HS-27A (cell line): ENCODE results near the gene CCRL2.
"Not testable (repeated sequence)": the region's sequence is repeated elsewhere in the genome, so short reads cannot be mapped to it uniquely, and the experiment has no call there.

Source experiments
- DNase-seq: peaks from one replicate; pipeline ENCODE4 v3.0.0-alpha.2; 2012; ENCODE audit warnings: low read depth, missing footprints

CCRL2 gene

DNA sequence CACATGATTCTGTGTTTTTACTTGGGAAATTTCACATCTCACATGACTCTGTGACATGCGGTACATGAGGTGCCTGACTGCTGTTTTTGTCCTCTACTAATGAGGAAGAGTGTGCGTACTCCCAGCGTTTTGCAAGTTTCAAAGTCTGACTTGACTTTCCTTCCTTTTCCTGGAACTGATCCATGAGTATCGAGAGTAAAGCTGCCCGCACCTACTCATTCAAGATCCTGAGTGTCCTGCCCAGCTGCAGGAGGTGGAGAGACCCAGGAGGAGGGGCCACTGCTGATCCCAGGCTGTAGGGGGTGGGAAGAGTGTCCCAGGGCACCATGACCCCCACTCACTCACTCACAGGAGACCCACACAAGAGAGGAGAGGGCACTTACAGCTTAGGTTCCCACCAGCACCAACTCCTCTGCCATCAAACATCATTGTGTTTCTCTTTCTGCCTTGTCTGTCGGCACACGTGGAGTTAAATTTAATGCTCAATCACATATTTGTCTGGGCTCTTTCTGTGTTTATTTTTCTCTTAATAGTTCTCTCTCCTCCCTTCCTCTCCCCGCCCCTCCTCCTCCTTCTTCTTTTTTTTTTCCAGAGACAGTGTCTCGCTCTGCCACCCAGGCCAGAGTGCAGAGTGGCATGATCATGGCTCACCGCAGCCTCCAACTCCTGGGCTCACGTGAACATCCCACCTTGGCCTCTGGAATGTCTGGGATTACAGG is 1.6 kb upstream of the CCRL2 start:
- no peak for DNase-seq

- DNase-seq: no peak
These were observed 644 bp upstream of the CCRL2 start for GRCh38 chr3:46406443-46406787.

- DNase-seq: no peak
These were observed 911 bp downstream of the CCRL2 start for GRCh38 chr3:46407970-46408369.

DNA sequence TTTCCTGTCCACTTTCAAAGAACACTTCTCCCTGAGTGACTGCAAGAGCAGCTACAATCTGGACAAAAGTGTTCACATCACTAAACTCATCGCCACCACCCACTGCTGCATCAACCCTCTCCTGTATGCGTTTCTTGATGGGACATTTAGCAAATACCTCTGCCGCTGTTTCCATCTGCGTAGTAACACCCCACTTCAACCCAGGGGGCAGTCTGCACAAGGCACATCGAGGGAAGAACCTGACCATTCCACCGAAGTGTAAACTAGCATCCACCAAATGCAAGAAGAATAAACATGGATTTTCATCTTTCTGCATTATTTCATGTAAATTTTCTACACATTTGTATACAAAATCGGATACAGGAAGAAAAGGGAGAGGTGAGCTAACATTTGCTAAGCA is 1.8 kb downstream of the CCRL2 start:
- no peak for DNase-seq

DNA sequence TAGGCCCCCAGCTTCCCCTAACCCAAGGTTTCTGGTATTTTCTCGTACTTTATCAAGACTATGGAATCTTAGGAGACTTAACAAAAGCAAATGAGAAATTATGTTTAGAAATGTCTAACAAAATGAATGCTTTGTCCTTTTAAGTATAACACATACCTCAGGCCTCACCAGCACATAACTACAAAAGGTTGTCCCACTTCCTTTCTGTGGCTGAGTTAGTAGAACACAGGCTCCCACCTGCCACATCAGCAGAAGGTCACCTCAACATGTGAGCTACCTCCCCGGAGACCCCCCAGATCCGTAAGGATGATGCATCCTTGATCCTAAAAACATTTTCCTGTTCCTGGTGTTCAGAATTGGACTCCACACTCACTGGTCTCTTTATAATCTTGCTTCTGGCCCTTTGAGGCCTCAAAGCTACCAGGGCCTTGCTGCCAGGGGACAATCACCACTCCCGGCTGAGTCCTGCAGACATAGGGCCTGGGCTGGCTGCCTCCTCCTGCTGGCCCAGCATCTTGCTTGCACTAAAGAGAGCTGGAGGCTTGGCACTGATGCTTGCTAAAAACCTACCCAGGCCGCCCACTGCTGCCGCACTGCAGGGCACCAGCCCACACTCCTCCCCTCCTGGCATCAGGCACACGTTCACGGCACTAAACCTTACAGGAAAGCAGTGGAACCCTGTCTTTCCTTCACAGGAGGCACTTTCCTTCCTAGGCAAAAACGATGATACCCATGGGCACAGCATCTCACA is 2.9 kb downstream of the CCRL2 start:
- no peak for DNase-seq

DNA sequence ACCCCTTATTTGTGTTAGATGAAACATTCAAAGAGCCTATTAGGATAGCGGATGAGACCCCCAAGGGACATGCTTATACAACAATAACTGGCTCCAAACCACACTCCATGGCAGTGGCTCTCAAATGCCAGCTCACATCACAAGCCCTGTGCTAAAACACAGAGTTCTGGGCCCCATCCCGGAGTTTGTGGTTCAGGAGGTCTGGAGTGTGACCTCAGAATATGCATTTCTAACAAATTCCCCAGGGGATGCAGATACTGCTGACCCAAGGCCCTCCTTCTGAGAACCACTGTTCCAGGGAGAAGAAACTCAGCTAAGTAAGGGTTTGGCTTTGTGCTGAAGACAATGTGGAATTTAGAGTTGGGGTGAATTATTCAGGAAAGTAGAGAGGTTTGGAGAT is 3.6 kb downstream of the CCRL2 start:
- no peak for DNase-seq

DNA sequence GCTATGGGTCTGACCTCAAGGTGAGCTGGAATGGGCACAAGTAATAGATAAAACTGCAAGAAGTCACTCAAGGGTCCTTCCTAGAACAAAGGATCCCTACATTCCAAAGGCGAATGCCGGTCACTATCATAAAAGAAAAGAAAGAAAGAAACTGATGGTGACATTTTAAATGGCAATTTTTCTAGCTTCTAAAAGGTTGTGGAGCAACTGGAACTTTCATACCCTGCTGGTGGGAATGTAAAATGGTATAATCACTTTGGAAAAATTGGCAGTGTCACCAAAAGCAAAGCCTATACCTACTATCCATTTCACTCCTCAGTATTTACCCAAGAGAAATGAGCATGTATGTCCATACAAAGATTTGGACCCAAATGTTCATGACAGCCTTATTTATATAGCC is 4.2 kb downstream of the CCRL2 start:
- DNase-seq: no peak

DNA sequence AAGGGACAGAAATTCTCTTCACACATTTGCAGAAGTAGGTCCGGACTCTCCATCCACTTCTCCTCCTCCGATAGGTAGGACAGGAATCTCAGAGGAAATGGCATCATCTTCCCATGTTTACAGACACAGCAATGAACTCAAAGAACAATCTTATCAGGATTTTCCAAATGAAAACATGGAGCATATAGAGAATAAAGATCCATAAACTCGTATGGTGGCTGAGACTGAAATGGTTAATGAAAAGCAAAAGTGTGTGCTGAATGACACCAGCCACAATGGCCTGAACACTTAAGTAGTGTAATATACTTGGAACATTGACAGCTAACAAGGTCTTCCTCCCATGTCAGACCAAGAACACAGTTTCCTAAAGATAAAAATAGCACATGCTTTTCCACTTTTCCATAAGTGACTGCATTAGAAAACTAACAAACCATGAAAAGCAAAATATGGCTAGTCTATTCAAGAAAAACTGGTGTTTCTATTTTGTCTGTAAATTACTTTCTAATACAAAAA is 5.8 kb downstream of the CCRL2 start:
- DNase-seq: no peak

GRCh38 chr3:46413951-46414350 is 6.9 kb downstream of the CCRL2 start:
- no peak for DNase-seq

DNA sequence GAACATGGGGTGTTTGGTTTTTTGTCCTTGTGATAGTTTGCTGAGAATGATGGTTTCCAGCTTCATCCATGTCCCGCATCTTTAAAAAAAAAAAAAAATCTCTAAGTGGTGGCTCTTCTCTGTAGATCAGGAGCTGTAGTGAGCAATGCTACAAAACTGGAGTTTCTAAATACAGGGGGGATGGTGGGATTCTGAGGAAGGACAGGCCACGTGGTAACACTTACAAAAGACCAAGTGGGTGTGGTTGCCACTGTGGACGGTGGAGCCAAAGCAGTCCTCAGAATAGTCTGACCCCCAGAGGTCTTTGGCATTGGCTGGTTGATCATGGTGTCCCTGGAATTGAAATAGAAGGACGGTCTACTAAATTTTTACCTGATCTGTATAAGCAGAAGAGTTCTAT is 7.7 kb downstream of the CCRL2 start:
- DNase-seq: no peak

DNA sequence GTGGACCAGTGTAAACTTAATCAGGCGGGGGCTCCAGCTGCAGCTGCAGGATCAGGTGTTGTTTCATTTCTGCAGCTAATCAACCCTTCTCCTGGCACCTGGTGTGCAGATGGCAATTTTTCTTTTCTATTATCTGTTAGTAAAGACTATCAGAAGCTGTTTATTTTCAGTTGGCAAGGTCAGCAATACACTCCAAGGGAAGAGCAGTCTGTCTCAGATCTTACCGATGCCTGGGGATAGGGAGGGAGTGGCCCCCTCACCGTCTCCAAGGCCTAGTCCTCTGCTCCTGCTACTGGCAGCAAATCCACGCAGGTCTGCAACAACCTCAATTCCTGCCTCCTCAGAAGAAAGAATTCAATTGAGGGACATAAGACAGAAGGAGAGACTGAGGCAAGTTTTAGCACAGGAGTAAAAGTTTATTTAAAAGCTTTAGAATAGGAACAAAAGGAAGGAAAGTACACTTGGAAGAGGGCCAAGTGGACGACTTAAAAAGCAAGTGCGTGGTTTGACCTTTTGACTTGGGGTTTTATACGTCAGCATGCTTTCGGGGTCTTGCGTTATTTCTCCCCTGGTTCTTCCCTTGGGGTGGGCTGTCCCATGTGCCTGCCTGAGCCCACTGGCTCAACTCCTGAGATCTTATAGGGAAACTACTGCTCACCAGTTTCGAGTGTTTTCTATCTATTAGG is 9.2 kb downstream of the CCRL2 start:
- DNase-seq: no peak

GRCh38 chr3:46416811-46417510 is 9.9 kb downstream of the CCRL2 start:
- no peak for DNase-seq

GRCh38 chr3:46417841-46418611 is 11.0 kb downstream of the CCRL2 start:
- DNase-seq: no peak

DNA sequence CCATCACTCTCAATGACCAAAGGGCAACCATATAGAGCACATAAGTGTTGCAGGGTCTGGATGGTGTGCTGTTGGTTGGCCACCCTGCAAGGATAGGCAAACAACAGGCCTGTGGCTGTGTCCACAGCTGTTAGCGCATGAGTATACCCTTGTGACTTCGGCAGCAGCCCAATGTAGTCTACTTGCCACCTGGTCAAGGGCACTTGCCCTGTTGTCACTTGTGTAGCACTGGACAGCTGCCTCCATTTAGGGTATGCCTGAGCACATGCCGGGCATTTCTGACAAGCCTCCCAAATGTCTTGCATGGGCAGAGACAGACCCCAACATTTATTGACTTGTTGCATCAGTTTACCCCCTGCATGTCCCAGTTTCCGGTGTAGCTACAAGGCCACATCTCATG is 12.8 kb downstream of the CCRL2 start:
- DNase-seq: no peak

- no peak for DNase-seq
These were observed 13.9 kb downstream of the CCRL2 start for GRCh38 chr3:46420931-46421330.

DNA sequence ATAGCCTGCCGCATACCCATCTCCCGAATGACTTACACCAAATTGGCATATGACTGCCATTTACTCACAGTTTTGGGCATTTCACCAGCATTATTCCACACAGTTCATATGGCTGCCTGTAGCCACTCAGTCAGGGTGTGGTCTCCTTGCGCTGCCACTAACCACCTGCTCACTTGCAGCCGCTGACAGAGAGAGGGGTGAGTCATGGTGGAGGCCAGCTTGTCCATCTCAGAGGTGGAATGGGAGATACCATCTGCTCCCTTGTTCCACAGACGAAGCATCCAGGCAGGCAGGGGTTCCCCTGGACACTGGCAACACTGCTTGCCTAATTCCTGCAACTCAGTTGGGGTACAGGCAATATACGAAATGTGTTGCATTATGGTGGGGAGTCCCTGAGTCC is 15.6 kb downstream of the CCRL2 start:
- DNase-seq: no peak

DNA sequence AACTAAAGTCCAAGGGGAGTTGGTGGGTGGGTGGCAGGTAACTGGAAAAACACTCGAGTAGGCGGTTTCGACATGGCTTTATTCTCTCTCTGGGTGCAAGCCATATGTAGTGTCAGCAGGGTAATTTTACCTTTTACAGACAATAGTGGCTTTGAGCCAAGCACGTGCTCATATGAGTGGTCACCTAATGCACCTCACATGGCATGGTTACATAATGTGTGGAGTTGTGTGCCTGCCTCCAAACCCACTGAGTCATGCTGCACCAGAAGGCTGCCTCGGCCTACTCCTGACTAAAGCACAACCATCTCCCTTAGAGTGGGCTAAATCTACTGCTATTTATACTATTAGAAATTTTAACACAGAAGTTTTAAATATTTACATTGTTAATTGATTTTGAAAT is 16.5 kb downstream of the CCRL2 start:
- DNase-seq: no peak

DNA sequence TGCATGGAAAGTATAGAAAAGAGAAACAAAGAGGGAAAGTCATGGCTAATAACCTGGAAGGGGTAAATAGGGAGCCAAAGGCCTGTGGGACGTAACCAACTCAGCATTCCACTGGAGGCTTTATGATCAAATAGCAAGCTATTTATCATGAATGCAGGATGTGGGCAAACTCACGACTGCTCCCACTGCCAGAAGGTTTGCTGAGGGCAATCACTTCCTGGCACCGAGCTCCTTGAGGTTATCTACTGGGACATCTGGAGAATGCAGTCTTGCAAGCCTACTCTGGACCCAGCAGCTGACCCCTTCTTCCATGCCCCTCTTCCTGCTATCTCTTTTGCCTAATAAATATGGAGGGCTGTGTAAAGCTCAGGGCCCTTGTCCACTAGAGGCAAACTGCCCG is 19.4 kb downstream of the CCRL2 start:
- not testable (repeated sequence) for DNase-seq

DNA sequence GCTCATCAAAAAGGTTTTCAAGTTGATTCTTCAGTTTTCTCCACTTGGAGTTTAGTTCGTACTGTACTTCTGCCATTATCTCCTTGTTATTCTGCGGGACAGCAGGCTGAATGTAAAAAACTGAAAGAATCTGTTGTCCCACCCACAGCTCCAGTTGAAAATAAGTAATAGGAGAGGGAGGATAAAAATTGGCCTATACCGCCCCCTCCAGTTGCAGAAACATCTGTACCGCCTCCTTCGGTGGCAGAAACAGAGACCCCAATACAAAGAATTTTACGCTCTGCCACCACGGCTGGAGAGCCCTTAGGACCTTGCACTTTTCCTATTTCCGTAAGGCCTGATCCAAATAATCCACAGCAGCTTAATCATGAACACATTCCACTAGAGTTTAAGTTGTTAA is 20.3 kb downstream of the CCRL2 start:
- DNase-seq: not testable (repeated sequence)

DNA sequence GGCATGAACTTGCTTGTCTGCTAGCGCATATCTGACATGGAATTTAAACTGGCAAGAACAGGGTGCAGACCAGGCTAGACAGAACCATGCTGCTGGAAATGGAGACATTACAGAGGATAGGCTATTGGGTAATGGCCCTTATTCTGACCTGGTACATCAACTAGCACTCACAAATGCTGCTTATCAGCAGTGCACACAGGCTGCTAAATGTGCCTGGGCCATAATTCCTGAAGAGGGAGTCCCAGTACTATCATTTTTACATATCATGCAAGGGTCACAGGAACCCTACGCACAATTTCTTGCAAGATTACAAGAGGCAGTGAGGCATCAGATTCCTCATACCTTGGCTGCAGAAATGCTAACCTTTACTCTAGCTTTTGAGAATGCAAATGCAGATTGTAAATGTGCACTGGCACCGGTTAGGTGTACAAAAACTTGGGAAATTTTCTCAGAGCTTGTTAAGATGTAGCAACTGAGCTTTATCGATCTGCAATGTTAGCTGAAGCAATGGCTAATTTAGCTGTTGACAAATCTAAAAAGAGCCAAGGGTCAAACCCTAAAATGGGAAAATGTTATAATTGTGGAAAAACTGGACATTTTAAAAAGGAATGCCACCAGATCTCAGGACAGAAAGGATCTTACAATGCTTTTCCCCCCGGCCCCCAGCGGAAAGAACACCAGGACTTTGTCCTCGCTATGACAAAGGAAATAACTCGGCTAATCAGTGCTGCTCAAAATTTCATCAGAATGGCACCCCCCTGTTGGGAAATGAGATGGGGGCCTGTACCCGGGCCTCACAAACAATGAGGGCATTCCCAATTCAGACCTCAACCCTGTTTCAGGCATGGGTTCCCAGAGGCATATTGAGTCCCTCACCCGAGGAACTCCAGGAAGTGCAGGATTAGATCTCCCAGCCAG is 21.1 kb downstream of the CCRL2 start:
- no peak for DNase-seq

DNA sequence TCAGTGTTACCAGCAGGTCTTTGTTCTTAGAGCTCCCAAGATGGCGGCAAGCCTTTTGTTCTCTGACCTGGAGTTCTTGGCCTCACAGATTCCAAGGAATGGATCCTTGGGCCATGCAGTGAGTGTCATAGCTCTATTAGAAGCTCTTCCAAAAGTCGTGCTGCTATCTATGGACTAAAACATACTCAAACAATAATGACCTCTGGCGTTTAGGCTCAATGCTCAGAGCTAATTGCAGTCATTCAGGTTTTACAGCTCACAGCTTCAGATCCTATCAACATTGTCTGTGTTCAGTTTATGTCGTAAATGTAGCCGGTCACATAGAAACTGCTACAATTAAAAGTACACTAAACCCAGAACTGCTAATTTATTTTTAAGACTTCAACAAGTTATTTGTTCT is 22.2 kb downstream of the CCRL2 start:
- no peak for DNase-seq
